IMR-90 (cell line): ENCODE measurements around the gene ZNF318. TPM values are rescaled to one million over a fixed set of nuclear protein-coding genes. Genes with fewer than 3 reads are reported as not detected.

Experiments used
- ATAC-seq: fragments of 200-7000 bp; cut with Tn5 transposase; 2 replicates; pipeline ENCODE4 v1.9.1; 2020; ENCODE audit warnings: low read depth, mild to moderate bottlenecking, moderate library complexity
- BruUV-seq: library from RNA; stranded (reverse); fragments of 400-500 nt; replicated peaks from 2 replicates; lab custom pipeline; 2021; lab: Mats Ljungman, UMichigan
- CTCF ChIA-PET: fragments of 300-600 bp; formaldehyde crosslinking; extraction: SDS; loops from one replicate; lab custom pipeline; 2021; ENCODE audit warnings: antibody characterized with exemption; lab: Yijun Ruan, JAX
- POLR2A ChIA-PET: fragments of 300-600 bp; sonication (Branson Sonifier 250); formaldehyde crosslinking; loops from one replicate; lab custom pipeline; 2022; ENCODE audit warnings: antibody characterized with exemption; ENCODE audit not compliant: unreplicated experiment; lab: Charles Lee
- DNase-seq: peaks from one replicate; pipeline ENCODE4 v3.0.0; 2013
- H2AFZ ChIP-seq: replicated peaks from 2 replicates; pipeline ENCODE3; 2013; ENCODE audit warnings: low read length, mild to moderate bottlenecking; ENCODE audit not compliant: poor library complexity
- H2AK5ac ChIP-seq: 2 replicates; pipeline ENCODE4 v1.6.1; 2013; ENCODE audit warnings: low read depth, low read length, inconsistent platforms
- H2AK9ac ChIP-seq: replicated peaks from 2 replicates; pipeline ENCODE3; 2013; ENCODE audit warnings: mild to moderate bottlenecking, low read depth, low read length, moderate library complexity; ENCODE audit not compliant: poor library complexity
- H2BK120ac ChIP-seq: 2 replicates; pipeline ENCODE4 v1.6.1; 2013; ENCODE audit warnings: low read depth, low read length, inconsistent platforms
- H2BK15ac ChIP-seq: 3 replicates; pipeline ENCODE4 v1.6.1; 2013; ENCODE audit warnings: low read depth, low read length, inconsistent platforms
- H2BK20ac ChIP-seq: 2 replicates; pipeline ENCODE4 v1.6.1; 2013; ENCODE audit warnings: low read depth, mild to moderate bottlenecking, inconsistent platforms, low read length, moderate library complexity
- H2BK5ac ChIP-seq: 2 replicates; pipeline ENCODE4 v1.6.1; 2013; ENCODE audit warnings: mild to moderate bottlenecking, low read depth, low read length, inconsistent platforms; ENCODE audit not compliant: poor library complexity, severe bottlenecking
- H3K14ac ChIP-seq: replicated peaks from 2 replicates; pipeline ENCODE4 v1.6.1; 2013; ENCODE audit warnings: low read depth, low read length, inconsistent platforms
- H3K18ac ChIP-seq: 2 replicates; pipeline ENCODE4 v1.6.1; 2013; ENCODE audit warnings: low read depth, low read length, control low read depth
- H3K23ac ChIP-seq: 2 replicates; pipeline ENCODE4 v1.6.1; 2013; ENCODE audit warnings: low read depth, low read length, inconsistent platforms
- H3K27ac ChIP-seq: 2 replicates; pipeline ENCODE4 v1.5.1; 2013; ENCODE audit warnings: mild to moderate bottlenecking, control low read depth, low read length; ENCODE audit not compliant: insufficient read depth
- H3K27me3 ChIP-seq: 2 replicates; pipeline ENCODE4 v1.6.1; 2013; ENCODE audit warnings: low read length; ENCODE audit not compliant: control insufficient read depth, insufficient read depth
- H3K36me3 ChIP-seq: 2 replicates; pipeline ENCODE4 v1.6.1; 2013; ENCODE audit warnings: low read length, mixed read lengths; ENCODE audit not compliant: control insufficient read depth, insufficient read depth
- H3K4ac ChIP-seq: 2 replicates; pipeline ENCODE4 v1.6.1; 2013; ENCODE audit warnings: low read depth, low read length, inconsistent platforms
- H3K4me1 ChIP-seq: 2 replicates; pipeline ENCODE4 v1.6.1; 2013; ENCODE audit warnings: low read length, mixed read lengths; ENCODE audit not compliant: control insufficient read depth, insufficient read depth
- H3K4me2 ChIP-seq: 2 replicates; pipeline ENCODE4 v1.6.1; 2013; ENCODE audit warnings: low read depth, mild to moderate bottlenecking, control low read depth, low read length, moderate library complexity
- H3K4me3 ChIP-seq: 2 replicates; pipeline ENCODE4 v1.5.1; 2013; ENCODE audit warnings: low read depth, mild to moderate bottlenecking, control low read depth, low read length, moderate library complexity; ENCODE audit not compliant: insufficient read depth
- H3K56ac ChIP-seq: 2 replicates; pipeline ENCODE4 v1.6.1; 2013; ENCODE audit warnings: low read length, inconsistent platforms; ENCODE audit not compliant: insufficient read depth; ENCODE audit errors: extremely low read depth
- H3K79me1 ChIP-seq, 2 experiments: 2 replicates each; pipeline ENCODE4 v1.6.1; 2013; ENCODE audit warnings: low read length in 2 of 2, inconsistent platforms in 1 of 2, low read depth in 1 of 2
- H3K9ac ChIP-seq: 2 replicates; pipeline ENCODE4 v1.6.1; 2013; ENCODE audit warnings: low read depth, low read length, control low read depth
- H3K9me1 ChIP-seq: 2 replicates; pipeline ENCODE4 v1.6.1; 2013; ENCODE audit warnings: low read length, inconsistent platforms; ENCODE audit not compliant: insufficient read depth
- H3K9me3 ChIP-seq: 2 replicates; pipeline ENCODE4 v1.6.1; 2013; ENCODE audit warnings: low read length; ENCODE audit not compliant: control insufficient read depth, insufficient read depth
- H4K20me1 ChIP-seq: 2 replicates; pipeline ENCODE4 v1.6.1; 2013; ENCODE audit warnings: low read length, inconsistent platforms; ENCODE audit not compliant: insufficient read depth
- H4K5ac ChIP-seq: 2 replicates; pipeline ENCODE4 v1.6.1; 2013; ENCODE audit warnings: mild to moderate bottlenecking, low read depth, low read length, control low read depth
- H4K8ac ChIP-seq, 2 experiments: 2 replicates each; pipeline ENCODE4 v1.6.1; 2013; ENCODE audit warnings: low read depth in 2 of 2, low read length in 2 of 2, control low read depth in 1 of 2, inconsistent platforms in 1 of 2
- H4K91ac ChIP-seq: 2 replicates; pipeline ENCODE4 v1.6.1; 2013; ENCODE audit warnings: low read depth, low read length, inconsistent platforms; ENCODE audit not compliant: insufficient read depth
- BHLHE40 ChIP-seq: fragments of 150-350 bp; IDR thresholded peaks from 2 replicates; pipeline ENCODE4 v1.6.1; 2016; ENCODE audit warnings: mild to moderate bottlenecking, low read depth, low read length
- CEBPB ChIP-seq: IDR thresholded peaks from 2 replicates; pipeline ENCODE4 v1.6.1; 2012; ENCODE audit warnings: low read depth, low read length, improper control_type of control experiment
- CHD1 ChIP-seq: IDR thresholded peaks from 2 replicates; pipeline ENCODE4 v1.6.1; 2012; ENCODE audit warnings: low read depth, low read length, improper control_type of control experiment
- FOS ChIP-seq: fragments of 150-350 bp; IDR thresholded peaks from 2 replicates; pipeline ENCODE4 v1.6.1; 2016; ENCODE audit warnings: low read depth, low read length
- MAZ ChIP-seq: IDR thresholded peaks from 2 replicates; pipeline ENCODE4 v1.6.1; 2012; ENCODE audit warnings: low read depth, mild to moderate bottlenecking, low read length, improper control_type of control experiment, moderate library complexity, borderline replicate concordance
- MXI1 ChIP-seq: IDR thresholded peaks from 2 replicates; pipeline ENCODE4 v1.6.1; 2012; ENCODE audit warnings: low read depth, mild to moderate bottlenecking, low read length, moderate library complexity, borderline replicate concordance
- NFE2L2 ChIP-seq: fragments of 150-350 bp; IDR thresholded peaks from 2 replicates; pipeline ENCODE4 v1.6.1; 2016; ENCODE audit warnings: low read depth, mild to moderate bottlenecking, low read length
- POLR2A ChIP-seq: IDR thresholded peaks from 2 replicates; pipeline ENCODE4 v1.6.1; 2012; ENCODE audit warnings: mild to moderate bottlenecking, low read depth, low read length
- RAD21 ChIP-seq: IDR thresholded peaks from 2 replicates; pipeline ENCODE4 v1.6.1; 2012; ENCODE audit warnings: low read length, improper control_type of control experiment
- RCOR1 ChIP-seq: IDR thresholded peaks from 2 replicates; pipeline ENCODE4 v1.6.1; 2012; ENCODE audit warnings: mild to moderate bottlenecking, low read length, improper control_type of control experiment; ENCODE audit not compliant: insufficient replicate concordance
- RFX5 ChIP-seq: IDR thresholded peaks from 2 replicates; pipeline ENCODE4 v1.8.0; 2012; ENCODE audit warnings: low read depth, mild to moderate bottlenecking, low read length, moderate library complexity
- SMC3 ChIP-seq: fragments of 150-350 bp; IDR thresholded peaks from 2 replicates; pipeline ENCODE4 v1.6.1; 2016; ENCODE audit warnings: low read depth, mild to moderate bottlenecking, antibody characterized with exemption, low read length, moderate library complexity
- WGBS, 2 experiments: methylation state at CpG; one replicate each; pipeline versions ENCODE4 v1.1.5 to v1.1.7; 2013; ENCODE audit warnings: missing lambda C conversion rate in 2 of 2; ENCODE audit not compliant: insufficient read length in 1 of 2; ENCODE audit errors: extremely low coverage in 2 of 2; 5-methylcytosine and 5-hydroxymethylcytosine counted together
- dilution Hi-C: fragments of 300-500 bp; cut with HindIII; formaldehyde crosslinking; loops from one replicate; pipeline ENCODE4 v1.14.3; 2018; ENCODE audit warnings: low sequenced_read_pairs; ENCODE audit not compliant: unreplicated experiment
- in situ Hi-C: fragments of 300-500 bp; cut with MboI; formaldehyde crosslinking; loops from 3 replicates; pipeline ENCODE4 v1.14.3; 2019; ENCODE audit warnings: low sequenced_read_pairs, inconsistent platforms, mixed read lengths
- intact Hi-C: fragments of 100-400 bp; cut with micrococcal nuclease; formaldehyde crosslinking; loops from 2 replicates; pipeline ENCODE4 v1.10.0; 2022
- polyA plus RNA-seq, 3 experiments: library from polyadenylated mRNA; depleted of rRNA; stranded (reverse); fragments of >200 nt; gene quantifications; 2 replicates each; pipeline ENCODE4 v1.2.3, GENCODE V29; 2012; ENCODE audit warnings: low replicate concordance in 1 of 3
- total RNA-seq: library from RNA; depleted of rRNA; stranded (reverse); fragments of >200 nt; gene quantifications from 2 replicates; pipeline ENCODE4 v1.2.3, GENCODE V29; 2012
- TF ChIP-seq, protein P1 (sequence below): fragments of 150-350 bp; IDR thresholded peaks from 2 replicates; pipeline ENCODE4 v1.6.1; 2016; ENCODE audit warnings: low read depth, mild to moderate bottlenecking, low read length, moderate library complexity, borderline replicate concordance
- TF ChIP-seq, protein P2 (sequence below): fragments of 150-350 bp; IDR thresholded peaks from 2 replicates; pipeline ENCODE4 v1.6.1; 2017; ENCODE audit warnings: mild to moderate bottlenecking, antibody characterized with exemption, low read length, low read depth
- TF ChIP-seq, protein P3 (sequence below): conservative IDR thresholded peaks from 2 replicates; pipeline ENCODE4 v1.5.1; 2012; ENCODE audit warnings: mild to moderate bottlenecking, low read depth, low read length, improper control_type of control experiment

ZNF318 gene
- total and polyA plus RNA-seq, 2 of the 4 experiments (the other 2 are of a cell fraction), result 5.7 to 6.6 TPM

DNA sequence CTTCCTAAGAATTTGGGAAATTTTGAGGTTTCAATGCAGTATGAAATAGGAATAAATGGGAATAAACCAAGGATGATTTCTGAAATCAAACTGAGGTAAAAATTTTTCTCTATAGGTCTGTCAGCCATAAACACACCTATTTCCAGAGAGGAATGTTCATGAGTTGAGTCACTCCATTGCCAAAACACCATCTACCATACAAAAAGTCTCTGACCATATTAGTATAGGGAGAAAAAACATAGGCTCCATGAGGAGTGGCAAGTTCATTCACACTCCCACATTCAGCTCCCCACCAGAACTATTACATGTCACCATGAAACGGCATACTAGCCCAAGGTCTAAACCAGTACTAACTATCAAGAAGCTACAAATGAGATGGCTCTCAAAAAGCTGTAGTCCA lies 9.6 kb downstream of the ZNF318 start:
- no peak overlapping the region for H3K9ac ChIP-seq
- no peak overlapping the region for H2AFZ ChIP-seq
- H3K23ac ChIP-seq, result no peak overlapping the region
- TF ChIP-seq SMC3, result no peak
- TF ChIP-seq RFX5, result no peak
- no peak for TF ChIP-seq BHLHE40
- TF ChIP-seq FOS, result no peak
- no peak for TF ChIP-seq NFE2L2
- TF ChIP-seq, protein P1, sequence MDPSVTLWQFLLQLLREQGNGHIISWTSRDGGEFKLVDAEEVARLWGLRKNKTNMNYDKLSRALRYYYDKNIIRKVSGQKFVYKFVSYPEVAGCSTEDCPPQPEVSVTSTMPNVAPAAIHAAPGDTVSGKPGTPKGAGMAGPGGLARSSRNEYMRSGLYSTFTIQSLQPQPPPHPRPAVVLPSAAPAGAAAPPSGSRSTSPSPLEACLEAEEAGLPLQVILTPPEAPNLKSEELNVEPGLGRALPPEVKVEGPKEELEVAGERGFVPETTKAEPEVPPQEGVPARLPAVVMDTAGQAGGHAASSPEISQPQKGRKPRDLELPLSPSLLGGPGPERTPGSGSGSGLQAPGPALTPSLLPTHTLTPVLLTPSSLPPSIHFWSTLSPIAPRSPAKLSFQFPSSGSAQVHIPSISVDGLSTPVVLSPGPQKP, result no peak
- TF ChIP-seq RAD21, result no peak
- TF ChIP-seq RCOR1, result no peak
- TF ChIP-seq, protein P2, sequence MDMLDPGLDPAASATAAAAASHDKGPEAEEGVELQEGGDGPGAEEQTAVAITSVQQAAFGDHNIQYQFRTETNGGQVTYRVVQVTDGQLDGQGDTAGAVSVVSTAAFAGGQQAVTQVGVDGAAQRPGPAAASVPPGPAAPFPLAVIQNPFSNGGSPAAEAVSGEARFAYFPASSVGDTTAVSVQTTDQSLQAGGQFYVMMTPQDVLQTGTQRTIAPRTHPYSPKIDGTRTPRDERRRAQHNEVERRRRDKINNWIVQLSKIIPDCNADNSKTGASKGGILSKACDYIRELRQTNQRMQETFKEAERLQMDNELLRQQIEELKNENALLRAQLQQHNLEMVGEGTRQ, result no peak
- TF ChIP-seq CEBPB, result no peak
- TF ChIP-seq MXI1, result no peak
- TF ChIP-seq CHD1, result no peak
- TF ChIP-seq MAZ, result no peak
- no peak for TF ChIP-seq POLR2A
- TF ChIP-seq, protein P3, sequence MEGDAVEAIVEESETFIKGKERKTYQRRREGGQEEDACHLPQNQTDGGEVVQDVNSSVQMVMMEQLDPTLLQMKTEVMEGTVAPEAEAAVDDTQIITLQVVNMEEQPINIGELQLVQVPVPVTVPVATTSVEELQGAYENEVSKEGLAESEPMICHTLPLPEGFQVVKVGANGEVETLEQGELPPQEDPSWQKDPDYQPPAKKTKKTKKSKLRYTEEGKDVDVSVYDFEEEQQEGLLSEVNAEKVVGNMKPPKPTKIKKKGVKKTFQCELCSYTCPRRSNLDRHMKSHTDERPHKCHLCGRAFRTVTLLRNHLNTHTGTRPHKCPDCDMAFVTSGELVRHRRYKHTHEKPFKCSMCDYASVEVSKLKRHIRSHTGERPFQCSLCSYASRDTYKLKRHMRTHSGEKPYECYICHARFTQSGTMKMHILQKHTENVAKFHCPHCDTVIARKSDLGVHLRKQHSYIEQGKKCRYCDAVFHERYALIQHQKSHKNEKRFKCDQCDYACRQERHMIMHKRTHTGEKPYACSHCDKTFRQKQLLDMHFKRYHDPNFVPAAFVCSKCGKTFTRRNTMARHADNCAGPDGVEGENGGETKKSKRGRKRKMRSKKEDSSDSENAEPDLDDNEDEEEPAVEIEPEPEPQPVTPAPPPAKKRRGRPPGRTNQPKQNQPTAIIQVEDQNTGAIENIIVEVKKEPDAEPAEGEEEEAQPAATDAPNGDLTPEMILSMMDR, result no peak
- H2BK5ac ChIP-seq, result no peak overlapping the region
- no peak overlapping the region for H4K5ac ChIP-seq
- no peak overlapping the region for H3K4me2 ChIP-seq
- H2AK9ac ChIP-seq, result no peak overlapping the region
- no peak overlapping the region for H3K4me3 ChIP-seq
- H3K9me3 ChIP-seq, result no peaks in the 10 kb centered on the region
- no peaks in the 10 kb centered on the region for H4K20me1 ChIP-seq
- H4K91ac ChIP-seq, result no peak overlapping the region
- H3K9me1 ChIP-seq, result peaks cover 11% of the 10 kb centered on the region; the same call in 1 of the 2 replicates
- H3K27ac ChIP-seq, result no peak overlapping the region
- no TSS peak for BruUV-seq
- DNase-seq (no peak), ATAC-seq (no peak)
- dilution Hi-C loops (no loop called here), in situ Hi-C loops (no loop called here), intact Hi-C loops (no loop called here)
- H3K36me3 ChIP-seq, result peaks cover 39% of the 10 kb centered on the region
- H2AK5ac ChIP-seq, result no peak overlapping the region
- no peak overlapping the region for H3K56ac ChIP-seq
- H3K79me1 ChIP-seq, result peaks cover 29 to 34% of the 10 kb centered on the region in 2 experiments
- no peak overlapping the region for H3K18ac ChIP-seq
- no CpG with 5 or more reads among the region's 1 CpG for WGBS, 2 experiments
- H2BK120ac ChIP-seq, result no peak overlapping the region
- no peak overlapping the region for H3K14ac ChIP-seq
- H2BK15ac ChIP-seq, result no peak overlapping the region
- H3K4me1 ChIP-seq, result no peaks in the 10 kb centered on the region
- no peaks in the 10 kb centered on the region for H3K27me3 ChIP-seq
- ChIA-PET CTCF (no interaction called here), POLR2A (no interaction called here)
- no peak overlapping the region for H3K4ac ChIP-seq
- H2BK20ac ChIP-seq, result no peak overlapping the region
- no peak overlapping the region for H4K8ac ChIP-seq
